ENCODE measurements around the gene SORCS2.

DNA sequence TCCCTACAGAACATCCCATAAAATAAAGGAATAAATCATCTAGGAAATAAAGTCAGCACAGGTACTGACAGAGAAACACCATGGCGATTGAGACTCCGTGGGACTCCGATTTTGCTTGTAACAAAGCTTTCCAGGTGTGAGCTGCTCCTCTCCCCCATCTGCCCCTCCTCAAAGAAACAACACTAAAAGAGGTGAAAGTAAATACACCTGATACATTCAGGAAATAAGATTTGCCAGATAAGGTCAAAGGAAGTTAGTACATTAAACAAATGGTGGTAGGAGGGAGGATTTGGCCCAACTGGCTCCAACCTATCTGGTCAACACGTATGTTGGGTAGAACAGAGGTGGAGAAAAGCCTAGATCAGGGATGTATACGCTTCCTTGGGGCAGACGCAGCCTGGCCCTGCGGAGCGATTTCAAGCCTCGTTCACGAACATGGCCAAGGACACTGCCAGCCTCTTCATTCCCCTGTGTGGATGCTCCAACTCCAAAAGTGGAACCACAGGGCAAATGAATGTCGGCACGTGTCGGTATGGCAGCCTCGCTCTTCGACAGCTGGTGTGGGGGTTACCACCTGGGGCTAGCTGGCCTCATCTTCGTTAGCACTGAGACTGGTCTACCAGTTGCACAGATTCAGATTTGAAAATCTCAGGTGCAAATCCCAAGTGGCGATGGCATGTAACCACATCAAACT is 584.8 kb downstream of the SORCS2 start:
- TF ChIP-seq, protein P1, sequence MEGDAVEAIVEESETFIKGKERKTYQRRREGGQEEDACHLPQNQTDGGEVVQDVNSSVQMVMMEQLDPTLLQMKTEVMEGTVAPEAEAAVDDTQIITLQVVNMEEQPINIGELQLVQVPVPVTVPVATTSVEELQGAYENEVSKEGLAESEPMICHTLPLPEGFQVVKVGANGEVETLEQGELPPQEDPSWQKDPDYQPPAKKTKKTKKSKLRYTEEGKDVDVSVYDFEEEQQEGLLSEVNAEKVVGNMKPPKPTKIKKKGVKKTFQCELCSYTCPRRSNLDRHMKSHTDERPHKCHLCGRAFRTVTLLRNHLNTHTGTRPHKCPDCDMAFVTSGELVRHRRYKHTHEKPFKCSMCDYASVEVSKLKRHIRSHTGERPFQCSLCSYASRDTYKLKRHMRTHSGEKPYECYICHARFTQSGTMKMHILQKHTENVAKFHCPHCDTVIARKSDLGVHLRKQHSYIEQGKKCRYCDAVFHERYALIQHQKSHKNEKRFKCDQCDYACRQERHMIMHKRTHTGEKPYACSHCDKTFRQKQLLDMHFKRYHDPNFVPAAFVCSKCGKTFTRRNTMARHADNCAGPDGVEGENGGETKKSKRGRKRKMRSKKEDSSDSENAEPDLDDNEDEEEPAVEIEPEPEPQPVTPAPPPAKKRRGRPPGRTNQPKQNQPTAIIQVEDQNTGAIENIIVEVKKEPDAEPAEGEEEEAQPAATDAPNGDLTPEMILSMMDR (IDR thresholded peaks at IDR 0.05), result no peak
- TF ChIP-seq POLR2A (IDR thresholded peaks at IDR 0.05), result no peak
